Measurements from ENCODE around the gene FKBP14. TPM values are rescaled to one million over a fixed set of nuclear protein-coding genes. Genes with fewer than 3 reads are reported as not detected.

The FKBP14 gene
- total and polyA plus RNA-seq, 2 of the 8 experiments (the other 6 are each of a cell fraction or from before 2014, with no cell fraction given), result 3.2 to 20.7 TPM

DNA sequence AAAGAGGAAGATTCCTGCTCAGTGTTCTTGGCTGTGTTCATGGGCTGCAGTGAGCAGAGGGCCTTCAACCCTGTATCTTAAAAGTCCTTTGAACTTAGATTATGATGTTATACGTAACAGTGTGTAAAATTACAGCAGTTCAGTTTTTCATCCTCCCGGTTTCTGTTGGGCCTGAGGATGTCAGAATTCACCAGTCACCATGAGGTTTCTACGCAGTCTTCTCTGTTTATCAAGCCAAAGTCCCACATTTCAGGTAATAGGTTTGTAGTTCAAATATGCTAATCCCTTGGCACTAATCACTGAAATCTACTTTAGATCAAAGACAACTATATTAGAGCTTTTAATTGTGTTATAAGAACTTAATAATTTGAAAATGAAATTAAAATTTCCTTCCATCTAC, 26.6 kb upstream of the FKBP14 start:
- Histone ChIP-seq H3K4me1 (replicated peaks in 1 of 4; ENCODE audit: control insufficient read depth in 3 of 4, insufficient read depth in 4 of 4, low read length in 3 of 4) (no peaks in the 10 kb centered on the region), H3K4me2 (ENCODE audit: insufficient read depth in 1 of 2, low read depth in 2 of 2, low read length in 2 of 2) (no peak overlapping the region), H3K79me2 (ENCODE audit: control insufficient read depth in 1 of 2, insufficient read depth in 2 of 2, low read length in 2 of 2) (no peaks in the 10 kb centered on the region), H4K8ac (ENCODE audit: extremely low read depth, insufficient read depth, low read length) (no peak overlapping the region), H2AFZ (ENCODE audit: low read length) (no peak overlapping the region), H2BK15ac (ENCODE audit: low read length) (no peak overlapping the region), H3K23me2 (ENCODE audit: low read depth, low read length) (no peaks in the 10 kb centered on the region), H2BK120ac (replicated peaks; ENCODE audit: low read depth, low read length) (no peak overlapping the region), H2AK5ac (ENCODE audit: low read depth, low read length) (no peak overlapping the region), H3K4ac (replicated peaks; ENCODE audit: insufficient read length, low read depth, low read length) (no peak overlapping the region), H3K27me3 (replicated peaks in 1 of 4; ENCODE audit: control insufficient read depth in 3 of 4, extremely low read depth in 1 of 4, insufficient read depth in 3 of 4, low read length in 3 of 4) (no peaks in the 10 kb centered on the region), H2BK5ac (ENCODE audit: low read depth, low read length) (no peak overlapping the region), H4K91ac (replicated peaks; ENCODE audit: insufficient read length, low read length) (no peak overlapping the region), H4K5ac (ENCODE audit: insufficient read length, low read depth, low read length) (no peak overlapping the region), H3K27ac (ENCODE audit: low read depth, low read length) (no peak overlapping the region), H3K4me3 (ENCODE audit: extremely low read depth in 1 of 4, insufficient read depth in 2 of 4, low read depth in 3 of 4, low read length in 4 of 4) (no peak overlapping the region), H3K79me1 (ENCODE audit: low read depth, low read length) (no peaks in the 10 kb centered on the region), H3K18ac (ENCODE audit: extremely low read depth, low read length) (no peak overlapping the region), H3K23ac (ENCODE audit: insufficient read length) (no peak overlapping the region), H3K9me3 (ENCODE audit: insufficient read depth in 2 of 2, low read depth in 1 of 2, low read length in 1 of 2) (no peaks in the 10 kb centered on the region), H3K56ac (replicated peaks; ENCODE audit: insufficient read length, low read depth, low read length) (no peak overlapping the region), H2BK12ac (ENCODE audit: low read depth, low read length) (no peak overlapping the region), H3K9ac (replicated peaks in 1 of 4; ENCODE audit: extremely low read depth in 1 of 4, low read depth in 3 of 4, low read length in 3 of 4) (no peak overlapping the region), H4K20me1 (replicated peaks in 1 of 2; ENCODE audit: control insufficient read depth in 1 of 2, insufficient read depth in 2 of 2, low read length in 2 of 2) (no peaks in the 10 kb centered on the region), H3K14ac (ENCODE audit: insufficient read length) (no peak overlapping the region), H2BK20ac (ENCODE audit: low read length) (no peak overlapping the region), H3K36me3 (ENCODE audit: control insufficient read depth in 2 of 4, insufficient read depth in 4 of 4, low read length in 3 of 4) (peaks cover 9 to 45% (median 35%) of the 10 kb centered on the region in 4 experiments)
- no peak for TF ChIP-seq TBP (IDR thresholded peaks at IDR 0.05; ENCODE audit: low read depth, low read length)
- TF ChIP-seq GTF2F1 (IDR thresholded peaks at IDR 0.05; ENCODE audit: borderline replicate concordance, low read depth, low read length), result no peak
- TF ChIP-seq TCF12 (IDR thresholded peaks at IDR 0.05; ENCODE audit: low read depth, low read length), result no peak
- no peak for TF ChIP-seq POLR2A (IDR thresholded peaks at IDR 0.05; ENCODE audit: control extremely low read depth in 1 of 2, low read depth in 2 of 2, low read length in 2 of 2)
- TF ChIP-seq KDM4A (IDR thresholded peaks at IDR 0.05; ENCODE audit: low read depth, low read length, severe bottlenecking), result no peak
- no peak for TF ChIP-seq CBX5 (IDR thresholded peaks at IDR 0.05; ENCODE audit: low read depth, low read length)
- TF ChIP-seq NRF1 (IDR thresholded peaks at IDR 0.05; ENCODE audit: low read depth, low read length), result no peak
- TF ChIP-seq, protein P1, sequence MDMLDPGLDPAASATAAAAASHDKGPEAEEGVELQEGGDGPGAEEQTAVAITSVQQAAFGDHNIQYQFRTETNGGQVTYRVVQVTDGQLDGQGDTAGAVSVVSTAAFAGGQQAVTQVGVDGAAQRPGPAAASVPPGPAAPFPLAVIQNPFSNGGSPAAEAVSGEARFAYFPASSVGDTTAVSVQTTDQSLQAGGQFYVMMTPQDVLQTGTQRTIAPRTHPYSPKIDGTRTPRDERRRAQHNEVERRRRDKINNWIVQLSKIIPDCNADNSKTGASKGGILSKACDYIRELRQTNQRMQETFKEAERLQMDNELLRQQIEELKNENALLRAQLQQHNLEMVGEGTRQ (IDR thresholded peaks at IDR 0.05; ENCODE audit: low read length), result no peak
- TF ChIP-seq RXRA (IDR thresholded peaks at IDR 0.05; ENCODE audit: insufficient read depth, low read depth, low read length), result no peak
- no peak for TF ChIP-seq CEBPB (IDR thresholded peaks at IDR 0.05; ENCODE audit: low read depth, low read length)
- TF ChIP-seq SP4 (IDR thresholded peaks at IDR 0.05; ENCODE audit: low read length), result no peak
- no peak for FAIRE-seq
- POLR2A ChIA-PET (ENCODE audit: partially characterized antibody), result no interaction called here
- no peak for DNase-seq (ENCODE audit: low read depth in 1 of 2, low spot score in 2 of 2)
- CTCF ChIA-PET (ENCODE audit: partially characterized antibody), result interaction anchor here (1.6 to 1.7 kb wide), 2 partner anchors 9 to 76 kb away, joined by 5 to 10 read pairs; no protein-coding TSS in a partner anchor
- WGBS, 2 experiments (ENCODE audit: extremely low coverage in 1 of 2, insufficient coverage in 1 of 2, insufficient read length in 1 of 2, insufficient replicate concordance in 2 of 2, low coverage in 1 of 2, low lambda C conversion rate in 2 of 2, missing lambda C conversion rate in 1 of 2), result 88% methylated on average over 3 of the region's 3 CpGs; no CpG with 5 or more reads in 1 of the 2 experiments

Data from H1 (cell line).